GM12878 (cell line): ENCODE data around the gene RAPGEF1. TPM values are rescaled to one million over a fixed set of nuclear protein-coding genes. Genes with fewer than 3 reads are reported as not detected.
A peak's percentile ranks its signal among the peaks of the same experiment; 100 is the strongest.

Experiments used
- ATAC-seq: fragments of 200-7000 bp; cut with Tn5 transposase; 3 replicates; pipeline ENCODE4 v1.9.1; 2020; ENCODE audit warnings: mild to moderate bottlenecking, moderate library complexity
- BruUV-seq: library from RNA; stranded (reverse); fragments of 400-500 nt; replicated peaks from 2 replicates; lab custom pipeline; 2021; lab: Mats Ljungman, UMichigan
- CTCF ChIA-PET: fragments of 300-600 bp; sonication (Branson Sonifier 250); formaldehyde crosslinking; extraction: SDS; loops from one replicate; lab custom pipeline; 2021; ENCODE audit warnings: inconsistent platforms; lab: Yijun Ruan, JAX
- POLR2A ChIA-PET: fragments of 350-600 bp; formaldehyde crosslinking; extraction: SDS; loops from one replicate; lab custom pipeline; 2021; ENCODE audit warnings: inconsistent platforms; lab: Charles Lee
- RAD21 ChIA-PET: fragments of 300-600 bp; sonication (Branson Sonifier 250); formaldehyde crosslinking; loops from one replicate; lab custom pipeline; 2023; ENCODE audit warnings: antibody characterized with exemption; ENCODE audit not compliant: unreplicated experiment; lab: Charles Lee
- SMC1A ChIA-PET: fragments of 300-600 bp; sonication (Branson Sonifier 250); formaldehyde crosslinking; loops from one replicate; lab custom pipeline; 2023; ENCODE audit not compliant: unreplicated experiment, uncharacterized antibody; lab: Charles Lee
- DNase-seq: peaks from one replicate; pipeline ENCODE4 v3.0.0-alpha.2; 2011; ENCODE audit warnings: low read depth, low spot score
- FAIRE-seq: peaks from 3 replicates; lab custom pipeline; 2011; peaks lifted over from hg19 to GRCh38; lab: Jason Lieb, UNC
- H2AFZ ChIP-seq: 2 replicates; pipeline ENCODE4 v1.6.0; 2011; ENCODE audit warnings: low read depth, low read length, control low read depth; ENCODE audit not compliant: control insufficient read depth
- H3K27ac ChIP-seq: 2 replicates; pipeline ENCODE4 v1.5.1; 2011; ENCODE audit warnings: control low read depth; ENCODE audit not compliant: control insufficient read depth, insufficient read depth
- H3K27me3 ChIP-seq, 2 experiments: replicated peaks in 1 of 2; 2 replicates each; pipeline versions ENCODE4 v1.6.0 to v1.6.1; 2011; ENCODE audit warnings: low read length in 1 of 2; ENCODE audit not compliant: control insufficient read depth in 2 of 2, insufficient read depth in 2 of 2
- H3K36me3 ChIP-seq, 2 experiments: 2 replicates each; pipeline ENCODE4 v1.5.1; 2011; ENCODE audit warnings: low read length in 1 of 2; ENCODE audit not compliant: control insufficient read depth in 2 of 2, insufficient read depth in 2 of 2
- H3K4me1 ChIP-seq: 2 replicates; pipeline ENCODE4 v1.6.1; 2011; ENCODE audit warnings: mild to moderate bottlenecking, low read length, moderate library complexity, mixed read lengths; ENCODE audit not compliant: control insufficient read depth, insufficient read depth
- H3K4me2 ChIP-seq: 2 replicates; pipeline ENCODE4 v1.6.0; 2011; ENCODE audit warnings: control low read depth; ENCODE audit not compliant: control insufficient read depth, insufficient read depth
- H3K4me3 ChIP-seq: fragments of 200-600 bp; sonication (generic); 2 replicates; pipeline ENCODE4 v1.5.1; 2016
- H3K79me2 ChIP-seq: 2 replicates; pipeline ENCODE4 v1.6.0; 2011; ENCODE audit warnings: low read length; ENCODE audit not compliant: control insufficient read depth, insufficient read depth
- H3K9ac ChIP-seq: 2 replicates; pipeline ENCODE4 v1.8.0; 2011; ENCODE audit warnings: low read length, control low read depth, mixed read lengths; ENCODE audit not compliant: control insufficient read depth, insufficient read depth
- H3K9me3 ChIP-seq: replicated peaks from 3 replicates; pipeline ENCODE4 v1.5.1; 2011; ENCODE audit warnings: mild to moderate bottlenecking, low read length; ENCODE audit not compliant: control insufficient read depth, insufficient read depth
- H4K20me1 ChIP-seq: 2 replicates; pipeline ENCODE4 v1.6.0; 2011; ENCODE audit not compliant: control insufficient read depth, insufficient read depth
- CBX5 ChIP-seq: sonication (generic); IDR thresholded peaks from 2 replicates; pipeline ENCODE4 v1.6.1; 2016; ENCODE audit warnings: low read depth, moderate library complexity, mild to moderate bottlenecking, inconsistent platforms
- FOS ChIP-seq: IDR thresholded peaks from 3 replicates; pipeline ENCODE4 v1.6.1; 2011; ENCODE audit warnings: borderline replicate concordance; ENCODE audit not compliant: insufficient read length; ENCODE audit errors: extremely low read depth
- FOXK2 ChIP-seq: fragments of 450-650 bp; IDR thresholded peaks from 2 replicates; pipeline ENCODE4 v1.6.1; 2017; ENCODE audit warnings: mild to moderate bottlenecking, moderate library complexity
- HDAC6 ChIP-seq: fragments of 200-600 bp; sonication (generic); IDR thresholded peaks from one replicate; pipeline ENCODE4 v1.8.0; 2017; ENCODE audit warnings: antibody characterized with exemption; ENCODE audit not compliant: unreplicated experiment
- IKZF1 ChIP-seq: fragments of 450-650 bp; conservative IDR thresholded peaks from 2 replicates; pipeline ENCODE4 v1.6.1; 2017; ENCODE audit warnings: antibody characterized with exemption, mild to moderate bottlenecking
- JUNB ChIP-seq: IDR thresholded peaks from 2 replicates; pipeline ENCODE4 v1.6.1; 2016; ENCODE audit warnings: antibody characterized with exemption, mild to moderate bottlenecking
- MLLT1 ChIP-seq: fragments of 450-650 bp; IDR thresholded peaks from 2 replicates; pipeline ENCODE4 v1.6.1; 2016; ENCODE audit warnings: mild to moderate bottlenecking
- PAX5 ChIP-seq: IDR thresholded peaks from 2 replicates; pipeline ENCODE4 v1.6.1; 2011; ENCODE audit warnings: low read depth, low read length, borderline replicate concordance
- RB1 ChIP-seq: fragments of 450-650 bp; formaldehyde crosslinking; IDR thresholded peaks from 2 replicates; pipeline ENCODE4 v1.6.1; 2017; ENCODE audit warnings: mild to moderate bottlenecking, borderline replicate concordance
- RBBP5 ChIP-seq: fragments of 200-600 bp; sonication (generic); conservative IDR thresholded peaks from 2 replicates; pipeline ENCODE4 v1.6.1; 2016
- RCOR1 ChIP-seq: conservative IDR thresholded peaks from 2 replicates; pipeline ENCODE4 v1.6.1; 2012; ENCODE audit warnings: low read depth, low read length, improper control_type of control experiment
- RELB ChIP-seq: fragments of 450-650 bp; IDR thresholded peaks from 2 replicates; pipeline ENCODE4 v1.6.1; 2017; ENCODE audit warnings: low read depth, mild to moderate bottlenecking, moderate library complexity
- SKIL ChIP-seq: fragments of 450-650 bp; IDR thresholded peaks from 2 replicates; pipeline ENCODE4 v1.6.1; 2017; ENCODE audit warnings: mild to moderate bottlenecking, low read depth, inconsistent platforms; ENCODE audit not compliant: poor library complexity, severe bottlenecking
- SUZ12 ChIP-seq: fragments of 200-600 bp; sonication (generic); IDR thresholded peaks from one replicate; pipeline ENCODE4 v1.6.1; 2018; ENCODE audit warnings: antibody characterized with exemption, mild to moderate bottlenecking; ENCODE audit not compliant: unreplicated experiment
- ZBTB4 ChIP-seq: fragments of 450-650 bp; formaldehyde crosslinking; IDR thresholded peaks from 2 replicates; pipeline ENCODE4 v1.4.0; 2022; ENCODE audit warnings: mild to moderate bottlenecking, moderate library complexity
- ZNF622 ChIP-seq: fragments of 450-650 bp; IDR thresholded peaks from 2 replicates; pipeline ENCODE4 v1.6.1; 2017; ENCODE audit warnings: mild to moderate bottlenecking, inconsistent platforms
- WGBS: methylation state at CpG from one replicate; pipeline ENCODE4 v1.1.6; 2016; ENCODE audit warnings: low lambda C conversion rate; ENCODE audit not compliant: insufficient replicate concordance, insufficient coverage; ENCODE audit errors: missing lambda C conversion rate; 5-methylcytosine and 5-hydroxymethylcytosine counted together
- in situ Hi-C: fragments of 300-500 bp; cut with MboI; formaldehyde crosslinking; loops from 9 replicates; pipeline ENCODE4 v1.14.3; 2018; ENCODE audit warnings: mixed read lengths
- intact Hi-C: fragments of 100-400 bp; cut with micrococcal nuclease; formaldehyde crosslinking; loops from one replicate; pipeline ENCODE4 v1.14.2; 2022; ENCODE audit not compliant: unreplicated experiment
- polyA plus RNA-seq, 11 experiments: library from polyadenylated mRNA; depleted of rRNA in 4 of 11; unstranded in 6 of 11; stranded (reverse) in 5 of 11; fragments of >200 nt; fragmentation: Nextera tagmentation in 4 of 11; fragmentation: Illumina TruSeq in 1 of 11; extraction: Ambion mirVana in 4 of 11; extraction: Trizol in 1 of 11; gene quantifications; 1 replicate in 1 of 11; 2 replicates in 10 of 11; pipeline versions ENCODE4 v1.2.1 to v1.2.3, GENCODE V29; 2011 to 2016; ENCODE audit warnings: inconsistent platforms in 2 of 11, missing spikeins in 2 of 11, low read depth in 1 of 11
- total RNA-seq, 4 experiments: library from RNA; depleted of rRNA in 3 of 4; stranded (reverse); fragments of >200 nt in 3 of 4; fragmentation: Illumina TruSeq in 1 of 4; extraction: Trizol in 1 of 4; gene quantifications; 2 replicates each; pipeline versions ENCODE4 v1.2.1 to v1.2.3, GENCODE V29; 2013 to 2021

RAPGEF1 gene
- total and polyA plus RNA-seq, 10 of the 15 experiments (the other 5 are each of a cell fraction or from before 2014, with no cell fraction given): 0.42 to 113 (median 45.9) TPM

- no peak for TF ChIP-seq ZBTB4 (CRISPR knock-in tag)
- TF ChIP-seq JUNB: no peak
- TF ChIP-seq PAX5: no peak
- TF ChIP-seq, all 136 proteins: peak for 0
These were observed 34.8 kb upstream of the RAPGEF1 start (continued) for GRCh38 chr9:131774636-131775035.

GRCh38 chr9:131773911-131774379 lies 34.1 kb upstream of the RAPGEF1 start:
- no peaks in the 10 kb centered on the region for H3K27me3 ChIP-seq
- ATAC-seq: peak; percentile 54
- ChIA-PET CTCF (no interaction called here), RAD21 (no interaction called here), POLR2A (no interaction called here), SMC1A (no interaction called here)
- H3K4me3 ChIP-seq: no peak overlapping the region
- H4K20me1 ChIP-seq: no peaks in the 10 kb centered on the region
- no peaks in the 10 kb centered on the region for H3K4me1 ChIP-seq
- no peak overlapping the region for H3K27ac ChIP-seq
- DNase-seq: no peak
- WGBS: 13% methylated on average over 6 of the region's 6 CpGs
- no peak overlapping the region for H3K9ac ChIP-seq
- no peak overlapping the region for H2AFZ ChIP-seq
- no peak overlapping the region for H3K4me2 ChIP-seq
- H3K9me3 ChIP-seq: no peaks in the 10 kb centered on the region
- H3K79me2 ChIP-seq: no peaks in the 10 kb centered on the region
- no peak for FAIRE-seq
- no peaks in the 10 kb centered on the region for H3K36me3 ChIP-seq
- in situ Hi-C loops: no loop called here
- BruUV-seq: no TSS peak
- intact Hi-C loops: no loop called here
- TF ChIP-seq IKZF1 (no peak), HDAC6 (no peak), RELB (no peak), FOS (no peak), ZNF622 (no peak), CBX5 (no peak), RB1 (no peak), RCOR1 (no peak), SKIL (no peak), MLLT1 (no peak), RBBP5 (no peak), SUZ12 (no peak), FOXK2 (no peak)
